NCI-H526 treated with DMSO at 0.1 percent for 48 hours (cell line): ENCODE data around the gene NUDT3.
"Not testable (repeated sequence)": the region's sequence is repeated elsewhere in the genome, so short reads cannot be mapped to it uniquely, and the experiment has no call there.

Experiments
- DNase-seq: peaks from one replicate; lab custom pipeline; 2025; lab: John Stamatoyannopoulos, UW

The NUDT3 gene

GRCh38 chr6:34393191-34393965 is 909 bp upstream of the NUDT3 start:
- DNase-seq, result no peak

- DNase-seq, result peak; percentile 73
These were observed 528 bp downstream of the NUDT3 start for GRCh38 chr6:34391786-34392496.

GRCh38 chr6:34391473-34391785 is 1.0 kb downstream of the NUDT3 start:
- DNase-seq, result peak; percentile 73

GRCh38 chr6:34390531-34391472 is 1.7 kb downstream of the NUDT3 start:
- DNase-seq, result peak; percentile 73

- DNase-seq, result no peak
These were observed 3.4 kb downstream of the NUDT3 start for GRCh38 chr6:34389034-34389433.

GRCh38 chr6:34388421-34388820 is 4.0 kb downstream of the NUDT3 start:
- no peak for DNase-seq

- no peak for DNase-seq
These were observed 5.9 kb downstream of the NUDT3 start for GRCh38 chr6:34386316-34387137.

GRCh38 chr6:34385793-34386195 is 6.7 kb downstream of the NUDT3 start:
- no peak for DNase-seq

- no peak for DNase-seq
These were observed 7.9 kb downstream of the NUDT3 start for GRCh38 chr6:34384321-34385153.

- DNase-seq, result no peak
These were observed 8.7 kb downstream of the NUDT3 start for GRCh38 chr6:34383656-34384320.

GRCh38 chr6:34383161-34383631 is 9.3 kb downstream of the NUDT3 start:
- no peak for DNase-seq

GRCh38 chr6:34381081-34381480 is 11.4 kb downstream of the NUDT3 start:
- DNase-seq, result no peak

- no peak for DNase-seq
These were observed 14.0 kb downstream of the NUDT3 start for GRCh38 chr6:34378470-34378869.

- no peak for DNase-seq
These were observed 14.5 kb downstream of the NUDT3 start for GRCh38 chr6:34377984-34378383.

GRCh38 chr6:34377571-34377970 is 14.9 kb downstream of the NUDT3 start:
- DNase-seq, result not testable (repeated sequence)

GRCh38 chr6:34375833-34376232 is 16.6 kb downstream of the NUDT3 start:
- DNase-seq, result no peak

GRCh38 chr6:34374508-34374907 is 18.0 kb downstream of the NUDT3 start:
- DNase-seq, result no peak

GRCh38 chr6:34374069-34374468 is 18.4 kb downstream of the NUDT3 start:
- no peak for DNase-seq

GRCh38 chr6:34373511-34373910 is 19.0 kb downstream of the NUDT3 start:
- no peak for DNase-seq

GRCh38 chr6:34371865-34372264 is 20.6 kb downstream of the NUDT3 start:
- DNase-seq, result not testable (repeated sequence)
